Activated T-helper 1 cell treated with anti-CD3 and anti-CD28 coated beads, Interleukin-12 subunit alpha, Interleukin-12 subunit beta, Interleukin-2, Interleukin-4 antibody, amounts not matched to agents 30 ng/mL and 10 ng/mL and 1 ng/mL, durations not matched to agents 14 hours and 24 hours and 36 hours (primary cell): ENCODE results near the gene GOLT1A. TPM values are rescaled to one million over a fixed set of nuclear protein-coding genes. Genes with fewer than 3 reads are reported as not detected.

ENCODE experiments used
- DNase-seq: peaks from one replicate; pipeline ENCODE4 v3.0.0; 2021; ENCODE audit warnings: low spot score
- H3K27ac Mint-ChIP-seq: one replicate; pipeline ENCODE4 v1.8.0; 2021; ENCODE audit warnings: mild to moderate bottlenecking, mixed read lengths
- H3K27me3 Mint-ChIP-seq: one replicate; pipeline ENCODE4 v1.8.0; 2022; ENCODE audit warnings: mild to moderate bottlenecking, moderate library complexity, mixed read lengths; ENCODE audit not compliant: insufficient read depth
- H3K36me3 Mint-ChIP-seq: one replicate; pipeline ENCODE4 v1.8.0; 2021; ENCODE audit warnings: low read depth, mixed read lengths
- H3K4me1 Mint-ChIP-seq: one replicate; pipeline ENCODE4 v1.8.0; 2021; ENCODE audit warnings: low read depth, mixed read lengths
- H3K4me3 Mint-ChIP-seq: one replicate; pipeline ENCODE4 v1.8.0; 2021; ENCODE audit warnings: mild to moderate bottlenecking, moderate library complexity, mixed read lengths
- H3K9me3 Mint-ChIP-seq: one replicate; pipeline ENCODE4 v1.8.0; 2021; ENCODE audit warnings: mixed read lengths
- intact Hi-C: fragments of 100-400 bp; cut with micrococcal nuclease; formaldehyde crosslinking; loops from one replicate; pipeline ENCODE4 v1.15.1; 2024
- total RNA-seq: library from RNA; stranded (reverse); gene quantifications from 2 replicates; pipeline ENCODE4 v1.2.3, GENCODE V29; 2022

GOLT1A gene
- total RNA-seq, 1 donor from 2014 or later, result not detected

DNA sequence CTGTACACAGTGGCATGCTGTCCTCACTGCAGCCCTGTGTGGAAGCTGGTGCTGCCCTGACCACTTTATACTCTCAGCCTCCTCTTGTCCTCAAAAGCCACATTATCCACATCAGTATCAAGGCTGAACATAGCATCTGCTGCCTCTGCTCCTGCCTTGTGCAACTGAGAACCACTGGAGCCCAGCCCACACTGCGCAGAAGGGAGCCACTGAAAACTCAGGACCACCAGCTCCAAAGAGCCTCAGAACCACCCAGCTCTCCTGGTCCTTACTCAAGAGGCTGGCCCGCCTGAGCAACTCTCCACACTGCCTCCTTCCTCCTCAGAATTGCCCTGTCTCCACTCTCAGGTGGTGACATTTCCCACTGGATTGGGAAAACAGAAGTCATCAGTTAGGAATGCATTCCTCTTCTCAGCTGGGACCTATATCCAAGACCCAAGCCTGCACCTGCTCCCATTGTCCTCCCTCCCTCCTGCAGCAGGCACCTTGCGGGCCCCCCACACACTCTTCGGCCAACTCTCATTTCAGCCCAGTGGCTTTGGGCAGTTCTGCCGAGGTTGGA lies 10.5 kb downstream of the GOLT1A start:
- Mint-ChIP-seq H3K4me3 (no peak overlapping the region), H3K27me3 (peaks cover 37% of the 10 kb centered on the region), H3K9me3 (no peaks in the 10 kb centered on the region), H3K36me3 (no peaks in the 10 kb centered on the region), H3K4me1 (peaks cover 5% of the 10 kb centered on the region), H3K27ac (no peak overlapping the region)
- no peak for DNase-seq
- intact Hi-C loops, result no loop called here

- Mint-ChIP-seq H3K36me3 (no peaks in the 10 kb centered on the region), H3K27ac (no peak overlapping the region), H3K27me3 (peaks cover 31% of the 10 kb centered on the region), H3K4me1 (peaks cover 5% of the 10 kb centered on the region), H3K4me3 (no peak overlapping the region), H3K9me3 (no peaks in the 10 kb centered on the region)
- DNase-seq, result no peak
- intact Hi-C loops, result no loop called here
These were observed 11.3 kb downstream of the GOLT1A start for GRCh38 chr1:204202481-204202880.

GRCh38 chr1:204201348-204202040 lies 12.3 kb downstream of the GOLT1A start:
- no peaks in the 10 kb centered on the region for H3K9me3 Mint-ChIP-seq
- H3K4me3 Mint-ChIP-seq, result no peak overlapping the region
- intact Hi-C loops, result no loop called here
- H3K27ac Mint-ChIP-seq, result no peak overlapping the region
- H3K36me3 Mint-ChIP-seq, result no peaks in the 10 kb centered on the region
- H3K27me3 Mint-ChIP-seq, result peaks cover 24% of the 10 kb centered on the region
- no peaks in the 10 kb centered on the region for H3K4me1 Mint-ChIP-seq
- DNase-seq, result no peak

DNA sequence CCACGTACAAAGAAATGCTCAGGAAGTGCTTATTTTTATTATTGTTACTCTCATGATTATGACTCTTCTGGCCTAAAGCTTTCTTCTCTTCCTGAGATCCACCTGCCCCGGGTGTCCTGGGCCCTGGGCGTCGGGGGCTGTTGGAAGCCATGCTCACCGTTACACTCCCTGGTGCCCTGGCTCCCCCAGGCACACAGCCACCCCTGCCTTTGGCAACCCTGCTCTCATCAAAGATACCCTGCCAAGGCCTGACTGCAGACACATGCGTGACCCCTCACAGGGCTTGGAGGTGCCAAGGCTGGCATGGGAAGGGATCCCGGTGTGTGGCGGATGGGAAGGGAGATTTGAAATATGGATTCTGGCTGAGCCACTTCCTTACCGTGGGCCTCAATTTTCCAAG lies 14.2 kb downstream of the GOLT1A start:
- no peaks in the 10 kb centered on the region for H3K36me3 Mint-ChIP-seq
- intact Hi-C loops, result no loop called here
- H3K9me3 Mint-ChIP-seq, result no peaks in the 10 kb centered on the region
- no peaks in the 10 kb centered on the region for H3K4me1 Mint-ChIP-seq
- H3K4me3 Mint-ChIP-seq, result no peak overlapping the region
- no peak for DNase-seq
- no peak overlapping the region for H3K27ac Mint-ChIP-seq
- peaks cover 9% of the 10 kb centered on the region for H3K27me3 Mint-ChIP-seq

- intact Hi-C loops, result no loop called here
- Mint-ChIP-seq H3K27me3 (peaks cover 3% of the 10 kb centered on the region), H3K4me1 (no peaks in the 10 kb centered on the region), H3K27ac (no peak overlapping the region), H3K4me3 (no peak overlapping the region), H3K9me3 (no peaks in the 10 kb centered on the region), H3K36me3 (no peaks in the 10 kb centered on the region)
- no peak for DNase-seq
These were observed 15.1 kb downstream of the GOLT1A start for GRCh38 chr1:204198348-204199340.

GRCh38 chr1:204197068-204197467 lies 16.7 kb downstream of the GOLT1A start:
- Mint-ChIP-seq H3K27ac (no peak overlapping the region), H3K27me3 (peaks cover 12% of the 10 kb centered on the region), H3K4me3 (no peak overlapping the region), H3K4me1 (no peaks in the 10 kb centered on the region), H3K9me3 (no peaks in the 10 kb centered on the region), H3K36me3 (no peaks in the 10 kb centered on the region)
- intact Hi-C loops, result no loop called here
- DNase-seq, result no peak

- no peaks in the 10 kb centered on the region for H3K9me3 Mint-ChIP-seq
- H3K4me3 Mint-ChIP-seq, result no peak within 1 kb of the TSS
- H3K36me3 Mint-ChIP-seq, result no peaks in the 10 kb centered on the region
- no peak for DNase-seq
- H3K4me1 Mint-ChIP-seq, result no peaks in the 10 kb centered on the region
- H3K27me3 Mint-ChIP-seq, result peaks cover 18% of the 10 kb centered on the region
- H3K27ac Mint-ChIP-seq, result no peak within 1 kb of the TSS
- intact Hi-C loops, result no loop called here
These were observed 17.6 kb downstream of the GOLT1A start, which contains the start of gene KISS1 for GRCh38 chr1:204196068-204196795. KISS1 (minus strand) TSS chr1:204196491; CDS start chr1:204192876, 3,615 bp downstream.

DNA sequence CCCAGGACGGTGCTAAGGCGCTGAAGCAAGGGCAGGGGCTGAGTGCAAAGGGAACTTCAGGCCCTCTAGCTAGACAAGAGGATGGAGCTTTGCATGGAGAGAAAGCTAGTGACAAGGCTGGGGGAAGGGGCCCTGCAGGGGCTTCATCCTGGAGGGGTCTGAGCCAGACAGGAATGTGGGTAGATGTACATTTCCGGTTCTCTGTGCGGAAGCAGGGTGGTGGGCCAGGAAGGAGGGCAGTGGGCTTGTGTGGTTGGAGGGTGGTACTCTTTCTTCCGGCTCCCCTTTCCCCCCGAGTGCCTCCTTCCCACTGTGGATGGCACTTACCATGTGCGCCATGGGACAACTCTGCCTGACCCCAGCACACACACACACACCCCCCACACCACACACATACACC lies 19.0 kb downstream of the GOLT1A start:
- H3K9me3 Mint-ChIP-seq, result no peaks in the 10 kb centered on the region
- peaks cover 5% of the 10 kb centered on the region for H3K4me1 Mint-ChIP-seq
- DNase-seq, result no peak
- H3K27ac Mint-ChIP-seq, result no peak overlapping the region
- H3K4me3 Mint-ChIP-seq, result no peak overlapping the region
- intact Hi-C loops, result no loop called here
- peaks cover 28% of the 10 kb centered on the region for H3K27me3 Mint-ChIP-seq
- no peaks in the 10 kb centered on the region for H3K36me3 Mint-ChIP-seq

DNA sequence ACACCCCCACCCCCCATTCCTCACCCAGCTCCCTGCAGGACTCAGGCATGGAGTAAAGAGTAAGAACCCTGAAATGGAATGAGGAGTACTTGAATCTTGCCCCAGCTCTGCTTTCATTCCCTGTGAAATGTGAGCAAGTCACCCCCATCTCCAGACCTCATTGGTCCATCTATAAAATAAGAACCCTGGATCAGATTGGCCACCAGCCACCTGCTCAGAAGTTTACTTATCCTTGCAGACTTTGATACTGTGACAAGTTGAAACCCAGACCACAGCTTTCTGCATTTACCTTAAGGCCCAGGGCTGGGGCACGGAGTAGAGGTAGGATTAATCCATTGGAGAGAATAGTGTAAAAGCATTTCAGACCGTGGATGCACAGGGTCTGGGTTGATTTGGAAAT lies 19.7 kb downstream of the GOLT1A start:
- Mint-ChIP-seq H3K27ac (no peak overlapping the region), H3K4me1 (peaks cover 10% of the 10 kb centered on the region), H3K36me3 (no peaks in the 10 kb centered on the region), H3K4me3 (no peak overlapping the region), H3K27me3 (peaks cover 35% of the 10 kb centered on the region), H3K9me3 (no peaks in the 10 kb centered on the region)
- intact Hi-C loops, result no loop called here
- no peak for DNase-seq

DNA sequence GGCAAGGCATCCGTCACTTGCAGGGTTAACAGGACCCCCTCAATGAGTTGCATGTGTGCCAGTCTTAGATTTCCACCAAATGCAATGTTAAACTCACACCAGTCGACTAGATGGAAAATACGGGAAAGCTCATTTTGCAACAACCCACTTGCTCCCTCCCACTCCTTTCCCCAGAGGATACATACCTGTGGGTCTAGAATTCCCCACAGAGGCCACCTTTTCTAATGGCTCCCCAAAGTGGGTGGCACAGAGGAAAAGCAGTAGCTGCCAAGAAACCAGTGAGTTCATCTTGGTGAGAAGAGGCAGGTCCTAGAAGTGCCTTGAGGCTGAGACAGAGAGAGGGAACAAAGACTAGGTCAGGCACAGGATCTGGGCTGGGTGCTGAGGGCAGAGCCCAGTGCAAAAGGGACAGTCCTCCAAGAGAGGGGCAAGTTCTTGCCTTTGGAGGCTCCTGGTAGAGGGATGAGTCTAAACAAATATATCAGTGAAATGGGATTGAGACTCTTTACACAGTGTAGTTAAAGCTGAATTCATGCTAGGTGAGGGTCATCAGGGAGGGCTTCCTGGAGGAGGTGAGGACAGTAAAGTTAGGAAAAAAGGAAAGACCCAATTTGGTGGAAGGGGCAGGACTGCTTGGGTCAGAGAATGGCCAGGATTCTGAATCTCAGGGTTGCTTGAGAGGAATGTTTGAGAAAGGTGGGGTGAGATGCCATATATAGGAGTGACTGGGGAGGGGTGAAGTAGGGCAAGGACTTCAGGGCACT lies 21.0 kb downstream of the GOLT1A start:
- H3K27ac Mint-ChIP-seq, result no peak overlapping the region
- no peak for DNase-seq
- H3K4me3 Mint-ChIP-seq, result no peak overlapping the region
- no peaks in the 10 kb centered on the region for H3K9me3 Mint-ChIP-seq
- intact Hi-C loops, result no loop called here
- no peaks in the 10 kb centered on the region for H3K36me3 Mint-ChIP-seq
- peaks cover 18% of the 10 kb centered on the region for H3K4me1 Mint-ChIP-seq
- peaks cover 43% of the 10 kb centered on the region for H3K27me3 Mint-ChIP-seq

- H3K36me3 Mint-ChIP-seq, result no peaks in the 10 kb centered on the region
- H3K27me3 Mint-ChIP-seq, result peaks cover 50% of the 10 kb centered on the region
- no peak for DNase-seq
- H3K4me3 Mint-ChIP-seq, result no peak overlapping the region
- peaks cover 18% of the 10 kb centered on the region for H3K4me1 Mint-ChIP-seq
- intact Hi-C loops, result no loop called here
- H3K9me3 Mint-ChIP-seq, result no peaks in the 10 kb centered on the region
- no peak overlapping the region for H3K27ac Mint-ChIP-seq
These were observed 21.7 kb downstream of the GOLT1A start for GRCh38 chr1:204192046-204192445.

DNA sequence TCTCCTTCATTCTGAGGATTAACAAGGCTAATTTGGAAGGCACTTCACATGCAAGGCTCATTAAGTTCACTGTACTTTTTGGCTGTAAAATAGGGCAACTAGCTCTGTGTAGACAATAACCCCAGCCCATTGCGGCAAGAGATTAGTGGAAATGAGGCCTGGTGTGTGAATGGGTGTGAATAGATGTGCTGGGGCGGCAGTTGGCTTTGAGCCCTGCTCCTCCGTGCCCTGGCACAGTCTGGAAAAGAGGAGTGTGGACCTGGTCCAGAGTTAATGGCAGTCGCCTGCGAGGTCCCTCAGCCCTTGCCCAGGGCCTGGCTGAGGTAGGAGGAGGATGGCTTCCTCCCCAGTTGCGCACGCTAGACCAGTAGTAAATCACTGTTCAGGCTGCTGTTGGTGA lies 22.3 kb downstream of the GOLT1A start:
- intact Hi-C loops, result no loop called here
- Mint-ChIP-seq H3K9me3 (no peaks in the 10 kb centered on the region), H3K27ac (no peak overlapping the region), H3K36me3 (no peaks in the 10 kb centered on the region), H3K4me3 (no peak overlapping the region), H3K4me1 (peaks cover 18% of the 10 kb centered on the region), H3K27me3 (peaks cover 52% of the 10 kb centered on the region)
- DNase-seq, result no peak
